ENCODE results near the gene B4GALT6.
A peak's percentile ranks its signal among the peaks of the same experiment; 100 is the strongest.

B4GALT6 gene

GRCh38 chr18:31658670-31659575, 25.5 kb downstream of the B4GALT6 start:
- peak; percentile 81 to 95 (median 86) for DNase-seq

- DNase-seq = peak; percentile 30 to 43 (median 37)
These were observed 26.3 kb downstream of the B4GALT6 start for GRCh38 chr18:31657823-31658669.

GRCh38 chr18:31656754-31657153, 27.6 kb downstream of the B4GALT6 start:
- no peak for DNase-seq

DNA sequence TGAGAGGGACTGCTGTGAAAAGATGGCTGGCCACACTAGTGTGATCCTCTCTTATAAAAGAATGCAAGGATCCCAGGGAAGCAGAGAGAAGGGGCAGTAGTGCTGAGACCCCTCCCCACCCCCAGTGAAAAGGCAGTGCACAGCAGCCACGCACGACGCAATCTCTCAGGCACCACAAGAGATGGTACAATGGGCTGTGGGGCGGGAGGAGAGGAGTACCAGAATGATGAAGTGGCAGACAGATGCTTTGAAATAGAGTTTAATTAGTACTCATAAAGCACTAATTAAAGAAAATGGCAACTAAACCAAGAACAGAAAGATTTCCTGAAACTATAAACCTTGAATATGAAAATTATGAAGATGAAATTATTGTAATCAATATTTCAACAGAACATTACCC, 29.0 kb downstream of the B4GALT6 start:
- no peak for DNase-seq

DNA sequence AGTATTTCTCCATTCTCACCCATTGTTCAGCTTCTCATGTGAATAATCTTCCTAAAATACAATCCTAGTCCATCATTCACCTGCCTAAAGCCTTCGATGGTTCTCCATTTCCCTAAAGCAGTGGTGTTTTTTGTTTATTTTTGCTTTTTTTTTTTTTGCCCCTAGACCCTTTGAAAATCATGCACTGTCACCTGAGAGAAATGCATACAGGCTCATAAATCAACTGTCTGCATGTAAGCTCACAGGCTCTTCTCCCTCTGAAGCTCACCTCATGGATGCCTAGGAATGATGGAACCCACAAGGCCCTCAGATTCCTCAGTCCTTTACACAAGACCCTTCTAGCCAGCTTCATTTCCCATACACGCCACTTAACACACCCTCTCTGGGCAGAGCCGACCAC, 31.5 kb downstream of the B4GALT6 start:
- no peak for DNase-seq

DNA sequence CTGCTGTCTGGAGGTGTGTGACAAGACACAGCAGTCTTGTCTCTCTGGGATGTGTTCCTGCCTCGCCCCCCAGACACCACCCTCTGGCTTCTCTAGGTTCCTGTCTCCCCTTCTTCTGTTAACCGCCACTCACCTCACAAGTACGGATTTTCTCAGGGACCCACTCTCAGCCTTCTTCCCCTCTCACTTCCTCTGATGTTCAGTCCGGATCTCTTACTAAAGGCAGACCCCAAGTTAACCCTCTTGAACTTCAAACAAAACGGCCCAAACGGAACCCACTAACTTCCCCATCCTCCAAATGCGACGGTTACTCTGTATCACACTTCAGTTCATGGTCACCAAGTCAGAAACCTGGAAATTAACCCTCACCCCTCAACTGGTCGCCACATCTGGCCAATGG, 32.0 kb downstream of the B4GALT6 start:
- DNase-seq = no peak

GRCh38 chr18:31651369-31651768, 33.0 kb downstream of the B4GALT6 start:
- DNase-seq = no peak

GRCh38 chr18:31649978-31650719, 34.2 kb downstream of the B4GALT6 start:
- DNase-seq = no peak

DNA sequence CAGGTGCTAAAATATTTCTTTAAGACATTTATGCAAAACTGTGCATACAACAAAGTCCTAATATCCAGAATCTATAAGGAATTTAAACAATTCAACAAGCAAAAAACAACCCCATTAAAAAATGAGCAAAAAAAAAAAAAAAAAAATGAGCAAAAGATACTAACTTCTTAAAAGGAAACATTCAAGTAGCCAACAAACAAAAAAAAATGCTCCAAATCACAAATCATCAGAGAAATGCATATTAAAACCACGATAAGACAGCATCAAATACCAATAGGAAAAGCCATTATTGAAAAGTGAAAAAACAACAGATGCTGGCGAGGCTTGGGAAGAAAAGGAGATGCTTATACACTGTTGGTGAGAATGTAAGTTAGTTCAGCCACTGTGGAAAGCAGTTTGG, 34.9 kb downstream of the B4GALT6 start:
- DNase-seq = no peak

- peak; percentile 91 to 97 (median 95) for DNase-seq
These were observed 35.4 kb downstream of the B4GALT6 start for GRCh38 chr18:31648966-31649429.

- no peak for DNase-seq
These were observed 35.9 kb downstream of the B4GALT6 start for GRCh38 chr18:31648458-31648857.

DNA sequence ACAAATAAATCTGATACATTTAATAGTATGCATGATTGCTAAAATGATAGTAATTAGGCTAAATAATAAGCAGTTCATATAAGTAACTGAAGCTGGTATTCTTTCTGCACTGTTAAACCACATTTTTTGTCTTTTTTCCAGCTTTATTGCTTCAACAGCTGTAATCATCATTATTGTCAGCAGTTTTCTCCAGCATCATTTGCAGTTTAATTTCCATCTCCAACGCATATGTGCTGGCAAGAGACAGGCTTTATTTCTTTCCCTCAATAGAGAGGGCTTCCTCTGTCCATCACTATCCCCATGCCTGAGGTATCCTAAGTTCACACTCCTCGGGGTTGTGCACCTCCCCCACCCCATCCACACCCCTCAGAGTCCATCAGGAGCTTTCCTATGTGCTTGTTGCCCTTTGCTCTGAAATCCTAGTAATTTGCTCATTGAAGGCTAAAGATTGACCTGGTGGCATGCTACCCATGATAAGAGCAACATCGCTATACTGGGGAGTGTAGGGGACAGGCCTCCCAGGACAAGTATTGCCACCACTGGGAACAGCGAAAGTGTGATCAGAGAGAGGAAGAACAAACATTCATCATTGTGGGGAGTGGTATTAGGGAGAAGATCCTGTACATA, 37.1 kb downstream of the B4GALT6 start:
- no peak for DNase-seq

GRCh38 chr18:31646332-31647126, 37.9 kb downstream of the B4GALT6 start:
- DNase-seq = no peak

GRCh38 chr18:31645411-31645810, 39.0 kb downstream of the B4GALT6 start:
- DNase-seq = no peak

DNA sequence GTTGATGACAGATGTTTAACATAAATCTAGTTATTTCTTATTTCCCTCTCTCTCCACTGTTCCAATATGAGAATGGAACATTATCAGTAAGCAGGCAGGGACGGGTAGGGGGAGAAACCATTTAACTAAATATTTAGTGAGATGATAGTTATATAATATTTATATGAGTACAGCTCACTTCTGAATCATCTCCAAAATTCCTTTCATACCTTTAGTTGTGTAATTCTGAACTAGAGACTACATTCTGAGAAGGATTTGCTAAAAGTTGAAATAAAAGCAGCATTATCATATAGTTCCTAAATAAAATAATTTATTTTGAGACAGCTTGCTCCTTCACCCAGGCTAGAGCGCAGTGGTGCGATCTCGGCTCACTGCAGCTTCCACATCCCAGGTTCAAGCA, 41.4 kb downstream of the B4GALT6 start:
- no peak for DNase-seq

DNA sequence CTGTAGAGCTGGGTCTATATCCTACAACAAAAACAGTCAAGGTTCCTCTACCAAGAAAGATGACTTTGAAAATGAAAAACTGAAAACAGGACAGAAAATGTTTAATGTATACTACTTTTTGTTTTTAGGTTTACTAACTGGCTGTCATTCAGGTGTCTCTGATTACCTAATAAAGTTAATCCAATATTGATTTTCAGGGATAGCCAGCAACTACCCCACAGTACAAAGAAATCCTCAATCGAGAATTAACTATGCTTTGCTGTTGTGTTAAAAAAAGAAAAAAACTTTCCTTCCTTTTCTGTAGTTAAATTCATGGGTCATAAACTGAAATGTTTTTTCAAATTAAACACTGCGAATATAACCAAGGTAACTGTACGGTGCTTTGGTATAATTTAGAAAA, 46.9 kb downstream of the B4GALT6 start:
- no peak for DNase-seq

DNA sequence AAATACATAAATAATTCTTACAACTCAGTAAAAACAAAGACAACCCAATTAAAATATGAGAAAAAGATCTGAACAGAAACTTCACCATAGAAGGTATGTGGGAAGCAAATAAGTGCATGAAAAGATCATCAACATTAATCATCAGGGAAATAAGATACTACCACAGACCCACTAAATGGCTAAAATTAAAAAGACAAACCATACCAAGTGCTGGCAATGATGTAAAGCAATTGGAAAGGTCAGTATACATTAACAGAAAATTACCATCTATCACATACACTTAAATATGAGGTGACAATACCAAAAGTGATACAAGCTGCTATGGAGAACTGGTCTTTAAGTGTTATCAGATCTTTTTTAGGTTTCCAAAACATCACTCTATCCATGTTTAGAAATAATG, 48.0 kb downstream of the B4GALT6 start:
- no peak for DNase-seq

- DNase-seq = no peak
These were observed 50.1 kb downstream of the B4GALT6 start for GRCh38 chr18:31634331-31634713.

DNA sequence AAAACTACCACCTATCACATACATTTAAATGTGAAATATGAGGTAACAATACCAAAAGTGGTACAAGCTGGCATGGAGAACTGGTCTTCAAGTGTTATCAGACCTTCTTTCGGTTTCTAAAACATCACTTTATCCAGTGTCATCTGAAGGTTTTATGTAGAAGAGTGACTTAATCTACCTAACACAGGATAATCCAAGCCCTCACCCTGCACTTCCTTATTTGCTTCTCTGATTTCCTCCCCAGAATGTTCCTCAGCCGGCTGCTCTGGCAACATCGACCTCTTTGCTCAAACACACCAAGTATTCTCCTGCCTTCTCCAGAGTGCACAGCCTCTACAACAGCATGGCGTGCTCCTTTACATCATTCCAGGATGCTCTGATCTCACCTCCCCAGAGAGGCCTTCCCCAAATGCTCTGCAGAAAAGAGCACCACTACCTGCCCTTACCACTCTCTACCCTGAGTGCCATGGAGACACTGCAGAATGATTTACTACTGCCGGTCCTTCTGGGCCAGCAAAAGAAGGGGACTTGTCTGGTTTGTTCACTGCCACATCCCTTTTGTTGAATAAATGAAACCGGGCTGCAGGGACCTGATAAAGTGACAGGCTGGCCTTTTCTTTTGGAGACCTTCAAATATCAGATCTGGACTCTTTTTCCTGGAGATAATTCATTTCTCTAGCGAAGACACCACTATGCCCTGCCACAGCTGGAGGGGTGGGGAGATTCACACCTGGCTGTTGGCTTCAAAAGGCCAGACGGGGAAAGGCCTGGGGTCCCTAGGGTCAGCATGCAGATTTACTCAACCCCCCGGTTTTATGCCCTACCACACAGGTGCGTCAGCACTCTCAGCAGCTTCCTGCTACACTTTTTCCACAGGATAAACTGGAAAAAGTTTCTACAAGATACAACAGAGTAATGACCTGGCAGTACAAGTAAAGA, 50.7 kb downstream of the B4GALT6 start:
- no peak for DNase-seq

- DNase-seq = no peak
These were observed 52.0 kb downstream of the B4GALT6 start for GRCh38 chr18:31632356-31632755.

DNA sequence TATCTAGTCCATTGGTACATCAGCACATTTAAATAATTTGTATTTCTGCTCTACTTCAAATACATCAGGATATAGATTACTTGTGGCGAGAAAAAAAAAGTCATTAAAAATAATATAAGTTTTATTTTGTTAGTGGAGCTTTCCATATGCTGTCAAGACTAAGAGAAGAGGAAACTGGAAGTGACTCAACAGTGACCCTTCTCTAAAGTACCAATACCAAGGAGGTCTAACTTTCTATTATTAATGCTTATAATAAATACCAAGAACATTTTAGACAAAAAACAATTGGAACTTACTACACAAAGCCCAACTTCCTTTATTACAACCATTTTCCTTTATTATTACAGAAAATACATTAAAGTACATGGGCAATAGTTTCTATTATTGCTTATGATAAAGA, 52.9 kb downstream of the B4GALT6 start:
- no peak for DNase-seq

Data from suppressor macrophage treated with lipopolysaccharide for 1 hour (primary cell).